Bronchial epithelial cell (primary cell): ENCODE measurements around the gene NALCN. TPM values are rescaled to one million over a fixed set of nuclear protein-coding genes. Genes with fewer than 3 reads are reported as not detected.

Experiments used
- DNase-seq: peaks from one replicate; pipeline ENCODE4 v3.0.0-alpha.2; 2010; ENCODE audit warnings: low read depth
- FAIRE-seq: peaks from 2 replicates; lab custom pipeline; 2011; peaks lifted over from hg19 to GRCh38; lab: Jason Lieb, UNC
- H3K27me3 ChIP-seq: 2 replicates; pipeline ENCODE4 v1.5.1; 2011; ENCODE audit warnings: low read length; ENCODE audit not compliant: control insufficient read depth, insufficient read depth
- H3K36me3 ChIP-seq: 2 replicates; pipeline ENCODE4 v1.5.1; 2011; ENCODE audit warnings: low read length; ENCODE audit not compliant: control insufficient read depth, insufficient read depth
- H3K4me3 ChIP-seq: 2 replicates; pipeline ENCODE4 v1.5.1; 2011; ENCODE audit warnings: mild to moderate bottlenecking, low read depth, low read length, control low read depth
- CTCF ChIP-seq: IDR thresholded peaks from 2 replicates; pipeline ENCODE4 v1.5.1; 2011; ENCODE audit warnings: mild to moderate bottlenecking, moderate library complexity, low read length, control low read depth, inconsistent platforms; ENCODE audit not compliant: insufficient read depth, severe bottlenecking
- total RNA-seq: library from RNA; depleted of rRNA; stranded (reverse); fragments of >200 nt; gene quantifications from 2 replicates; pipeline ENCODE4 v1.2.1, GENCODE V29; 2014

Gene NALCN
- total RNA-seq, 1 donor from 2014 or later = 0.26 TPM

GRCh38 chr13:101332583-101332982 is 83.7 kb downstream of the NALCN start:
- no peak for DNase-seq
- TF ChIP-seq CTCF = no peak
- Histone ChIP-seq H3K36me3 (no peaks in the 10 kb centered on the region), H3K27me3 (no peaks in the 10 kb centered on the region), H3K4me3 (no peak overlapping the region)
- no peak for FAIRE-seq

DNA sequence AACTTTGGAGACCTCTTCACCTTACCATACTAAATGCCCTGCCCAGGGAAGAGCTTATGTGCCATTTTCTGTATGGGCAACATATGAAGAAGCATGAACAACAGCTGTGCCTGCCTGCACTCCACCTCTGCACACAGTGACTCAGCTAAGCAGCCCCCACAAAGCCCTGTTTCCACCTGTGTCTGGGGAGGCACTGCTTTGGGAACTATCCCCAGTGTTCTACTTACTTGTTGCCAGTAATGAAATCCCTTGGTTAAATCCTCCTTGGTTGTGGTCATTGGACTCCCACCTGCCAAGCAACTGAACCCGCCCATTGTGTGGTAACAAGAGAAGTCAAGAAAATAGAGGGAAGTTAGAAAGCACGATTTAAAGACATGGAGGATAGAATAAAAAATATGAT is 84.6 kb downstream of the NALCN start:
- FAIRE-seq (no peak), DNase-seq (no peak)
- no peak for TF ChIP-seq CTCF
- Histone ChIP-seq H3K4me3 (no peak overlapping the region), H3K27me3 (no peaks in the 10 kb centered on the region), H3K36me3 (no peaks in the 10 kb centered on the region)

DNA sequence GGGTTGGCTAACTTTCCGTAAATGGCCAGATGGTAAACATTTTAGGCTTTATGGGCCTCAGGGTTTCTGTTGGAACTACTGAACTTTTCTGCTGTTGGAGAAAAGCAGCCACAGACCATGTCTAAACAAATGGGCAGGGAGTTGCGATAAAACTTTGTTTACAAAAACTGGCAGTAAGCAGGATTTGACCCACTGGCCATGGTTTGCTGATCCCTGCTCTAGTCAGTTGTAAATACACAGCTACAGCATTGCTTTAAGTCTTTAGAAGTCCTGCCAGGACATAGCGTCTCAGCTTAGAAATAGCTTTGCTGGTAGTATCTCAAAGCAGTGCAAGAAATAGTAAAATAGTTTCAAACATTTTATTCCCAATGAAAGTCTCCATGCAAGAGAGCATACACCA is 88.4 kb downstream of the NALCN start:
- FAIRE-seq (no peak), DNase-seq (no peak)
- Histone ChIP-seq H3K27me3 (peaks cover 2% of the 10 kb centered on the region), H3K4me3 (no peak overlapping the region), H3K36me3 (no peaks in the 10 kb centered on the region)
- no peak for TF ChIP-seq CTCF

GRCh38 chr13:101326710-101327109 is 89.6 kb downstream of the NALCN start:
- H3K36me3 ChIP-seq = no peaks in the 10 kb centered on the region
- TF ChIP-seq CTCF = no peak
- H3K4me3 ChIP-seq = no peak overlapping the region
- DNase-seq (no peak), FAIRE-seq (no peak)
- peaks cover 2% of the 10 kb centered on the region for H3K27me3 ChIP-seq

DNA sequence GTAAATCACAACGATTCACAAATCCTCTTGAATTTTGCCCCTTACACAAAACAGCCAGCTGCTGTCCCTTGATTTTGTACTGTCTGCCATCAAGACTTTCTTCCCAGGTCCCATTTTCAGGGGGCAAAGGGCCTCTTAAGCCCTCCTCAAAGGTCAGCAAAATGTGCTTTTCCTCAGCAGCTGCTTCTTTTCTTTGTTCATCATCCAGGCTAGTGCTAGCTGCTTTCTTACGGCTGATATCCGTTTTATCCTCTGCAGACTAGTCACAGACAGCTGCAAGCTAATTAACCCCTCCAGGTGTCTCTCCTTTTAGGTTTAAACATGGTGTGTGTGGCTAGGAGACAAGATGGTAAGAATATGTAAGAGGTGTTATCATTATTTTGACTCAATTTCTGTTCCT is 90.9 kb downstream of the NALCN start:
- Histone ChIP-seq H3K4me3 (no peak overlapping the region), H3K27me3 (peaks cover 2% of the 10 kb centered on the region), H3K36me3 (no peaks in the 10 kb centered on the region)
- DNase-seq (no peak), FAIRE-seq (no peak)
- TF ChIP-seq CTCF = no peak

DNA sequence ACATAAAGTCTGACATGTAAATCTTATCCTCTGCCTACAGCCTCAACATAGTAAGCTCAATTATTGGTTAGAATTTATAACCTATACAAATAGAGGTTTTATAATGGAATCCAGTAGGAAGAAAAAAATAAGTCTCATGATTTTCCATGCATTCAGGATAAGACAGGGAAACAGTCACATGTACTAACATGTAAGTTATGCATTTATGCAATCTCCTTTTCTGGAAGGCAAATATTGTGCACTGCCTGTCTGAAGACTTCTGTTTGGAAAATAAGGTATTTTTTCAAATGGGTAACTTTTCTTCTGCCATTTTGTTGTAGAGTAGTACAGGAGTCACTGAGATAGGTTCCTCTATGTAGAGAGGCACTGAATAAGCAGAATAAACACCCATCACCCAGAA is 92.7 kb downstream of the NALCN start:
- Histone ChIP-seq H3K4me3 (no peak overlapping the region), H3K36me3 (no peaks in the 10 kb centered on the region), H3K27me3 (peaks cover 2% of the 10 kb centered on the region)
- FAIRE-seq = no peak
- TF ChIP-seq CTCF = no peak
- peak; percentile 58 for DNase-seq
